NB4 (cell line): ENCODE measurements around the gene TBRG4.

ENCODE experiments used
- POLR2A ChIP-seq: IDR thresholded peaks from 2 replicates; pipeline ENCODE4 v1.6.1; 2011; ENCODE audit warnings: mild to moderate bottlenecking; ENCODE audit not compliant: insufficient read length; ENCODE audit errors: extremely low read depth
- TF ChIP-seq, protein P1 (sequence below): IDR thresholded peaks from one replicate; pipeline ENCODE4 v1.5.1; 2012; ENCODE audit warnings: low read depth, low read length
- TF ChIP-seq, protein P2 (sequence below): IDR thresholded peaks from 2 replicates; pipeline ENCODE4 v1.6.1; 2011; ENCODE audit warnings: low read depth, low read length

DNA sequence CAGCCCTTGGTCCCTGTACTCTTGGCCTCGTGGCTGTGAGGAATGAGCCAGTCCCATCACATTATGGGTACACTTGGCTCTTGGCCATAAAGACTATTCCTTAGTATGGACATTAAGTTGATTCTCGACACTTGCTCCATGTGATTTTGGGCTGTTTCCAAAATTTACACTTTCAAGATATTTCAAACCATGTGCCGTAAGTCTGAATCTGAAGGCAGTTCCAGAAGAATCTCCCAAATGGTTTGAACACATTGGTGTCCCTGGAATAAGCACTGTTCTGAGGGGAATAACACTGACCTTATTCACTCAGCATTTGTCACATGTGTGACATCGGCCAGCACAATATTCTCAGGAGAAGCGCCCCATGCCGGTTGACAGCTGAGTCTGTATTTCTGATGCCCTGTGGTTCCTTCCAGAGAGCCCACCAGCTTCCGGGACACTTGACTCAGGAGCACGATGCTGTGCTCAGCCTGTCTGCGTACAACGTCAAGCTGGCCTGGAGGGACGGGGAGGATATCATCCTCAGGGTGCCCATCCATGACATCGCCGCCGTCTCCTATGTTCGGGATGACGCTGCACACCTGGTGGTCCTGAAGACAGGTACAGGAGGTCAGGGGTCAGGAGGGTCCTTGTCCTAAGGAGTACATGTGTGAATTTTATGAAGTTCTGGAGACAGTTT is 47.3 kb downstream of the TBRG4 start:
- TF ChIP-seq, protein P1, sequence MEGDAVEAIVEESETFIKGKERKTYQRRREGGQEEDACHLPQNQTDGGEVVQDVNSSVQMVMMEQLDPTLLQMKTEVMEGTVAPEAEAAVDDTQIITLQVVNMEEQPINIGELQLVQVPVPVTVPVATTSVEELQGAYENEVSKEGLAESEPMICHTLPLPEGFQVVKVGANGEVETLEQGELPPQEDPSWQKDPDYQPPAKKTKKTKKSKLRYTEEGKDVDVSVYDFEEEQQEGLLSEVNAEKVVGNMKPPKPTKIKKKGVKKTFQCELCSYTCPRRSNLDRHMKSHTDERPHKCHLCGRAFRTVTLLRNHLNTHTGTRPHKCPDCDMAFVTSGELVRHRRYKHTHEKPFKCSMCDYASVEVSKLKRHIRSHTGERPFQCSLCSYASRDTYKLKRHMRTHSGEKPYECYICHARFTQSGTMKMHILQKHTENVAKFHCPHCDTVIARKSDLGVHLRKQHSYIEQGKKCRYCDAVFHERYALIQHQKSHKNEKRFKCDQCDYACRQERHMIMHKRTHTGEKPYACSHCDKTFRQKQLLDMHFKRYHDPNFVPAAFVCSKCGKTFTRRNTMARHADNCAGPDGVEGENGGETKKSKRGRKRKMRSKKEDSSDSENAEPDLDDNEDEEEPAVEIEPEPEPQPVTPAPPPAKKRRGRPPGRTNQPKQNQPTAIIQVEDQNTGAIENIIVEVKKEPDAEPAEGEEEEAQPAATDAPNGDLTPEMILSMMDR, result no peak
- TF ChIP-seq POLR2A, result no peak
- TF ChIP-seq, protein P2, sequence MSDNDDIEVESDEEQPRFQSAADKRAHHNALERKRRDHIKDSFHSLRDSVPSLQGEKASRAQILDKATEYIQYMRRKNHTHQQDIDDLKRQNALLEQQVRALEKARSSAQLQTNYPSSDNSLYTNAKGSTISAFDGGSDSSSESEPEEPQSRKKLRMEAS, result no peak; the same call in 1 of the 2 replicates
